Activated naive CD4-positive, alpha-beta T cell treated with anti-CD3 and anti-CD28 coated beads, Interleukin-2, amount 10 ng/mL, durations not matched to agents 7 days and 5 days (primary cell): ENCODE results near the gene SMG9.

Source experiments
- CTCF ChIA-PET: fragments of 350-600 bp; sonication (Branson Sonifier 250); formaldehyde crosslinking; loops from one replicate; lab custom pipeline; 2021; ENCODE audit warnings: antibody characterized with exemption; lab: Charles Lee
- DNase-seq: peaks from one replicate; pipeline ENCODE4 v3.0.0-alpha.2; 2020
- H3K27ac Mint-ChIP-seq: one replicate; pipeline ENCODE4 v1.8.0; 2021; ENCODE audit warnings: mild to moderate bottlenecking, moderate library complexity, mixed read lengths
- H3K27me3 Mint-ChIP-seq: one replicate; pipeline ENCODE4 v1.8.0; 2021; ENCODE audit warnings: mild to moderate bottlenecking, mixed read lengths
- H3K36me3 Mint-ChIP-seq: one replicate; pipeline ENCODE4 v1.8.0; 2021; ENCODE audit warnings: mixed read lengths
- H3K4me1 Mint-ChIP-seq: one replicate; pipeline ENCODE4 v1.8.0; 2021; ENCODE audit warnings: mixed read lengths
- H3K4me3 Mint-ChIP-seq: one replicate; pipeline ENCODE4 v1.8.0; 2021; ENCODE audit warnings: mild to moderate bottlenecking, moderate library complexity, mixed read lengths
- H3K9me3 Mint-ChIP-seq: one replicate; pipeline ENCODE4 v1.8.0; 2021; ENCODE audit warnings: mixed read lengths

Gene SMG9

DNA sequence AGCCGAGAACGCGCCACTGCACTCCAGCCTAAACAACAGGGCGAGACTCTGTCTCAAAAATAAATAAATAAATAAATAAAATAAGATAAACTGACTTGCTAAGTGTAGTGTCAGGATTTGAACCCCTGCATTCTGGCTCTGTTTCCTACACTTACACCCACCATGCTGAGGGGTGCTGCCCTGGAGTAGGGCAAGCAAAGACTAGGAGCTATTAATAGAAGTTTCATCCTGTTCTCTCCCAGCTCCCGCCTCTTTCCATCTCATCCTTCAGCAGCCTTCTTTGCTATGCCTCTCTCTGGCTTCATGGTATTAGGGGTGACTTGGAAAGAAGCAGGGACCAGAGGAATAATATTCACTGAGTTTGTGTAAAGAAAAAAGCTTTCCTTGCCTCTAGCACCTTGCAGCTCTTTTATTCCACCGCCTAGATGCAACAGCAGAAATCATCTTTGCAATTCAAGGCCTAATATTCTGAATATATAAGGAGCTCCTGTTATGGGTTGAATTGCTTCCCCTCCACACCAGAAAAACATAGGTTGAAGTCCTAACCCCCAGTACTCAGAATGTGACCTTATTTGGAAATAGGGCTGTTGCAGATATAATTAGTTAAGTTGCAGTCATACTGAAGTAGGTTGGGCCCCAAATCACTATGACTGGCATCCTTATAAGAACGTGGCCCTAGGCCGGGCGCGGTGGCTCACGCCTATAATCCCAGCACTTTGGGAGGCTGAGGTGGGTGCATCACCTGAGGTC, 76.1 kb downstream of the SMG9 start:
- H3K4me3 Mint-ChIP-seq, result no peak overlapping the region
- peaks cover 18% of the 10 kb centered on the region for H3K4me1 Mint-ChIP-seq
- peaks cover 8% of the 10 kb centered on the region for H3K27me3 Mint-ChIP-seq
- no peaks in the 10 kb centered on the region for H3K9me3 Mint-ChIP-seq
- CTCF ChIA-PET, result interaction anchor here (0.8 to 1.1 kb wide), 2 partner anchors 10 to 16 kb away, joined by 3 to 6 read pairs; no protein-coding TSS in a partner anchor
- no peaks in the 10 kb centered on the region for H3K36me3 Mint-ChIP-seq
- H3K27ac Mint-ChIP-seq, result no peak overlapping the region
- DNase-seq, result no peak
